Mesenchymal stem cell (in vitro differentiated cells and primary cell): ENCODE data around the gene TSPYL1.
A peak's percentile ranks its signal among the peaks of the same experiment; 100 is the strongest.

Experiments
- DNase-seq: peaks from one replicate; pipeline ENCODE4 v3.0.0-alpha.2; 2013
- H2AFZ ChIP-seq: one replicate; pipeline ENCODE4 v1.6.1; 2013; ENCODE audit warnings: low read depth, mild to moderate bottlenecking, control low read depth, inconsistent platforms, low read length, moderate library complexity
- H2AK5ac ChIP-seq: 2 replicates; pipeline ENCODE4 v1.6.1; 2013; ENCODE audit warnings: low read length, moderate library complexity, mild to moderate bottlenecking, inconsistent platforms; ENCODE audit not compliant: severe bottlenecking
- H2BK120ac ChIP-seq: one replicate; pipeline ENCODE4 v1.6.1; 2013; ENCODE audit warnings: low read depth, mild to moderate bottlenecking, inconsistent platforms, low read length, moderate library complexity
- H2BK12ac ChIP-seq, 2 experiments: one replicate each; pipeline ENCODE4 v1.6.1; 2013; ENCODE audit warnings: inconsistent platforms in 2 of 2, low read length in 2 of 2, mild to moderate bottlenecking in 2 of 2, moderate library complexity in 2 of 2, control low read depth in 1 of 2
- H2BK15ac ChIP-seq: one replicate; pipeline ENCODE4 v1.6.1; 2013; ENCODE audit warnings: mild to moderate bottlenecking, low read depth, inconsistent platforms; ENCODE audit not compliant: poor library complexity, severe bottlenecking
- H2BK5ac ChIP-seq: 2 replicates; pipeline ENCODE4 v1.6.1; 2013; ENCODE audit warnings: low read depth, mild to moderate bottlenecking, low read length, control low read depth, inconsistent platforms; ENCODE audit not compliant: poor library complexity, severe bottlenecking
- H3K14ac ChIP-seq, 2 experiments: one replicate each; pipeline ENCODE4 v1.6.1; 2013; ENCODE audit warnings: inconsistent platforms in 2 of 2, low read length in 2 of 2, control low read depth in 1 of 2, mild to moderate bottlenecking in 1 of 2, moderate library complexity in 1 of 2
- H3K18ac ChIP-seq, 2 experiments: one replicate each; pipeline ENCODE4 v1.6.1; 2013; ENCODE audit warnings: inconsistent platforms in 2 of 2, low read length in 2 of 2, control low read depth in 1 of 2, low read depth in 1 of 2, mild to moderate bottlenecking in 1 of 2
- H3K23ac ChIP-seq, 2 experiments: one replicate each; pipeline ENCODE4 v1.6.1; 2013; ENCODE audit warnings: inconsistent platforms in 2 of 2, low read length in 2 of 2, mild to moderate bottlenecking in 2 of 2, moderate library complexity in 2 of 2, control low read depth in 1 of 2
- H3K27ac ChIP-seq: 2 replicates; pipeline ENCODE4 v1.5.1; 2013; ENCODE audit warnings: mild to moderate bottlenecking, moderate library complexity, low read length, control low read depth, inconsistent platforms; ENCODE audit not compliant: poor library complexity, severe bottlenecking
- H3K27me3 ChIP-seq, 2 experiments: 2 replicates each; pipeline versions ENCODE4 v1.6.1 to v1.7.0; 2013; ENCODE audit warnings: low read length in 2 of 2, mild to moderate bottlenecking in 2 of 2, moderate library complexity in 2 of 2, control low read depth in 1 of 2, inconsistent platforms in 1 of 2; ENCODE audit not compliant: control insufficient read depth in 1 of 2, insufficient read depth in 1 of 2
- H3K36me3 ChIP-seq, 2 experiments: 2 replicates each; pipeline versions ENCODE4 v1.6.1 to v1.7.0; 2013; ENCODE audit warnings: low read length in 2 of 2, control low read depth in 1 of 2, inconsistent platforms in 1 of 2, low read depth in 1 of 2, mild to moderate bottlenecking in 1 of 2; ENCODE audit not compliant: insufficient read depth in 2 of 2, control insufficient read depth in 1 of 2
- H3K4ac ChIP-seq, 2 experiments: one replicate each; pipeline ENCODE4 v1.6.1; 2013; ENCODE audit warnings: inconsistent platforms in 2 of 2, low read length in 2 of 2, mild to moderate bottlenecking in 2 of 2, moderate library complexity in 2 of 2, control low read depth in 1 of 2, low read depth in 1 of 2
- H3K4me1 ChIP-seq: 2 replicates; pipeline ENCODE4 v1.6.1; 2013; ENCODE audit warnings: low read depth, low read length, control low read depth; ENCODE audit not compliant: control insufficient read depth, insufficient read depth
- H3K4me2 ChIP-seq: 2 replicates; pipeline ENCODE4 v1.6.1; 2013; ENCODE audit warnings: low read length, mild to moderate bottlenecking, inconsistent platforms; ENCODE audit not compliant: poor library complexity, severe bottlenecking
- H3K4me3 ChIP-seq, 2 experiments: 2 replicates each; pipeline versions ENCODE4 v1.5.1 to v1.7.0; 2013; ENCODE audit warnings: low read length in 2 of 2, mild to moderate bottlenecking in 2 of 2, control low read depth in 1 of 2, low read depth in 1 of 2; ENCODE audit not compliant: insufficient read depth in 1 of 2
- H3K79me1 ChIP-seq: replicated peaks from 2 replicates; pipeline ENCODE4 v1.6.1; 2013; ENCODE audit warnings: mild to moderate bottlenecking, control low read depth, low read length, inconsistent platforms; ENCODE audit not compliant: poor library complexity, severe bottlenecking
- H3K9ac ChIP-seq: 2 replicates; pipeline ENCODE4 v1.7.0; 2013; ENCODE audit warnings: mild to moderate bottlenecking, low read length, moderate library complexity
- H3K9me3 ChIP-seq: 2 replicates; pipeline ENCODE4 v1.7.0; 2013; ENCODE audit warnings: mild to moderate bottlenecking, low read length; ENCODE audit not compliant: control insufficient read depth
- H4K8ac ChIP-seq: one replicate; pipeline ENCODE4 v1.6.1; 2013; ENCODE audit warnings: inconsistent platforms, mild to moderate bottlenecking, low read length, moderate library complexity
- H4K91ac ChIP-seq: one replicate; pipeline ENCODE4 v1.6.1; 2013; ENCODE audit warnings: mild to moderate bottlenecking, low read length, inconsistent platforms
- WGBS: methylation state at CpG from one replicate; pipeline ENCODE4 v1.1.7; 2013; ENCODE audit warnings: mixed read lengths; 5-methylcytosine and 5-hydroxymethylcytosine counted together

TSPYL1 gene

GRCh38 chr6:116290799-116291198 lies 11.1 kb upstream of the TSPYL1 start:
- H3K4ac ChIP-seq, result no peak overlapping the region
- no peak overlapping the region for H2AK5ac ChIP-seq
- no peak overlapping the region for H3K4me2 ChIP-seq
- WGBS, result no CpG with 5 or more reads among the region's 2 CpGs
- H3K14ac ChIP-seq, result no peak overlapping the region
- no peak overlapping the region for H3K9ac ChIP-seq
- no peak overlapping the region for H2BK120ac ChIP-seq
- no peak overlapping the region for H2AFZ ChIP-seq
- H2BK5ac ChIP-seq, result no peak overlapping the region
- no peak overlapping the region for H3K18ac ChIP-seq
- H3K4me1 ChIP-seq, result no peaks in the 10 kb centered on the region
- no peak overlapping the region for H3K4me3 ChIP-seq
- H4K8ac ChIP-seq, result no peak overlapping the region
- H4K91ac ChIP-seq, result no peak overlapping the region
- H3K27me3 ChIP-seq, result no peaks in the 10 kb centered on the region
- no peaks in the 10 kb centered on the region for H3K9me3 ChIP-seq
- no peak for DNase-seq
- H3K79me1 ChIP-seq, result peaks cover 5% of the 10 kb centered on the region
- H2BK12ac ChIP-seq, result no peak overlapping the region
- H2BK15ac ChIP-seq, result no peak overlapping the region
- no peak overlapping the region for H3K27ac ChIP-seq
- H3K23ac ChIP-seq, result no peak overlapping the region
- no peaks in the 10 kb centered on the region for H3K36me3 ChIP-seq

GRCh38 chr6:116289876-116290275 lies 10.1 kb upstream of the TSPYL1 start:
- no peak overlapping the region for H4K8ac ChIP-seq
- H3K79me1 ChIP-seq, result peaks cover 5% of the 10 kb centered on the region
- no peak overlapping the region for H3K4ac ChIP-seq
- no peak overlapping the region for H2BK120ac ChIP-seq
- H2AK5ac ChIP-seq, result no peak overlapping the region
- H2AFZ ChIP-seq, result no peak overlapping the region
- H2BK12ac ChIP-seq, result no peak overlapping the region
- 83% methylated on average over 2 of the region's 2 CpGs for WGBS
- no peak overlapping the region for H3K4me2 ChIP-seq
- no peak overlapping the region for H3K4me3 ChIP-seq
- H2BK5ac ChIP-seq, result no peak overlapping the region
- H3K36me3 ChIP-seq, result no peaks in the 10 kb centered on the region
- no peak overlapping the region for H3K27ac ChIP-seq
- no peak overlapping the region for H3K18ac ChIP-seq
- H3K23ac ChIP-seq, result no peak overlapping the region
- H4K91ac ChIP-seq, result no peak overlapping the region
- H3K9me3 ChIP-seq, result no peaks in the 10 kb centered on the region
- H3K4me1 ChIP-seq, result no peaks in the 10 kb centered on the region
- no peak overlapping the region for H2BK15ac ChIP-seq
- no peak for DNase-seq
- no peak overlapping the region for H3K14ac ChIP-seq
- H3K27me3 ChIP-seq, result no peaks in the 10 kb centered on the region
- H3K9ac ChIP-seq, result no peak overlapping the region

DNA sequence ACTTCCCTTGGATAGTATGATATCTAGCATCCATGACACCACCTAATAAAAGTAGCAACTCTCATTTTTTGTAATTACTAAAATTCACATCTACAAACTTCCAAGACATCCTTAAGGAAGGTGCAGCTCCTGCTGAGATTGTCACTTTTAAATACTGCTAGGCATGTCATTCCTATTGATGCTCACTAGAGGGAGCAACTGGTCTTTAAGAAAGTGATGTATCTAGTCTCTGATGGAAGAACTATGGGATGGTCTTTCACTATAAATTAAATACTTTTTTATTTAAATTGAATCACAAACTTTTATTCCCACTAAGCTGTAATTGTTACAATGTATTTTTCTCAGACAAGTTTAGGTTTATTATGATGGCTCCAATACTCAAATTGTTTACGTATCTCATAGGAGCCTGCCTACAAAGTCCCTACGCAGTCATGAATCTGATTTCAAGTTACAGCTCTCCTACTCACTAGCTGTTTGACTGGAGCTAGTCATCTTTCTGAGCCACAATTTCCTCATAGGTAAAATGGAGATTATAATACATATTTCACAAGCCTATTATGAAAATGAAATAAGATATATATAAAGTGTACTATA lies 8.1 kb upstream of the TSPYL1 start:
- DNase-seq, result peak; percentile 70
- Histone ChIP-seq H3K4ac (no peak overlapping the region), H4K91ac (no peak overlapping the region), H3K4me1 (no peaks in the 10 kb centered on the region), H3K14ac (no peak overlapping the region), H2BK15ac (no peak overlapping the region), H3K9ac (no peak overlapping the region), H3K79me1 (peaks cover 5% of the 10 kb centered on the region), H3K9me3 (no peaks in the 10 kb centered on the region), H2BK12ac (no peak overlapping the region), H3K18ac (no peak overlapping the region), H3K23ac (no peak overlapping the region), H2AFZ (no peak overlapping the region), H3K27ac (no peak overlapping the region), H3K4me2 (no peak overlapping the region), H2AK5ac (no peak overlapping the region), H3K27me3 (no peaks in the 10 kb centered on the region), H3K36me3 (no peaks in the 10 kb centered on the region), H4K8ac (no peak overlapping the region), H3K4me3 (no peak overlapping the region), H2BK5ac (no peak overlapping the region), H2BK120ac (no peak overlapping the region)
- whole genome bisulfite sequencing, result no CpG with 5 or more reads among the region's 2 CpGs

DNA sequence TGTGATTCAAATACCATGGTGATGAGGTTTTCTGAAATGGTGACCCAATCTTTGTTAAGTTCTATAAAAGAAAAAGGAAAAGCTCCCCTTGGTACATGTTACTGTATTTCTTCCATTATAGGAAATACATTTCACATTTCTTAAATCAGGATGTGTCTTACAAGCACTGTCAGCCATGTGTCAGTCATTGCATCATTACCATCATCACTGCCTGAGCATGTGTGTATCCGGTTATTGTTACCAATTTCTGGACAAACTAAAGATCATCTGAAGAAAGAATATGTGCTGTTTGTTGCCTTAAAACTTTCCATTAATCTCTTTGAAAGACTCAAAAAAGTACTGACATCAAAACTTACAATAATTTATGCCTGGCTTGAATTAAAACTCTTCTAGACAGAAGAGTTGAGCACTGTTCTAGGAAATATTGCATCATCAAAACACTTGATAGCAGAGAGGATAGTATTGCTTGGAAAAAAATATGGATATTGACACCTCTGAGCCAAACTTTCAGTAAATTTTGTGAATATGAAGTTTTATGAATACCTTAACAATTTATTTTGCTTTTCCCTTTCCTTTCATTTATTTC lies 7.1 kb upstream of the TSPYL1 start:
- no peaks in the 10 kb centered on the region for H3K27me3 ChIP-seq
- H3K14ac ChIP-seq, result no peak overlapping the region
- H4K8ac ChIP-seq, result no peak overlapping the region
- H2BK15ac ChIP-seq, result no peak overlapping the region
- no peaks in the 10 kb centered on the region for H3K4me1 ChIP-seq
- no peak overlapping the region for H3K23ac ChIP-seq
- H2AK5ac ChIP-seq, result no peak overlapping the region
- H2BK120ac ChIP-seq, result no peak overlapping the region
- no peaks in the 10 kb centered on the region for H3K36me3 ChIP-seq
- H3K18ac ChIP-seq, result no peak overlapping the region
- no peak overlapping the region for H3K27ac ChIP-seq
- DNase-seq, result no peak
- no peak overlapping the region for H3K9ac ChIP-seq
- no peak overlapping the region for H2AFZ ChIP-seq
- H2BK12ac ChIP-seq, result no peak overlapping the region
- H2BK5ac ChIP-seq, result no peak overlapping the region
- H3K4me3 ChIP-seq, result no peak overlapping the region
- no peak overlapping the region for H3K4me2 ChIP-seq
- no peak overlapping the region for H3K4ac ChIP-seq
- WGBS, result no CpG with 5 or more reads among the region's 1 CpG
- H3K79me1 ChIP-seq, result peaks cover 5% of the 10 kb centered on the region
- no peaks in the 10 kb centered on the region for H3K9me3 ChIP-seq
- no peak overlapping the region for H4K91ac ChIP-seq
